ENCODE results near the gene NRDE2.
"Not testable (repeated sequence)": the region's sequence is repeated elsewhere in the genome, so short reads cannot be mapped to it uniquely, and the experiment has no call there.

The NRDE2 gene

GRCh38 chr14:90273532-90273931 lies 58.2 kb downstream of the NRDE2 start:
- DNase-seq, result no peak

DNA sequence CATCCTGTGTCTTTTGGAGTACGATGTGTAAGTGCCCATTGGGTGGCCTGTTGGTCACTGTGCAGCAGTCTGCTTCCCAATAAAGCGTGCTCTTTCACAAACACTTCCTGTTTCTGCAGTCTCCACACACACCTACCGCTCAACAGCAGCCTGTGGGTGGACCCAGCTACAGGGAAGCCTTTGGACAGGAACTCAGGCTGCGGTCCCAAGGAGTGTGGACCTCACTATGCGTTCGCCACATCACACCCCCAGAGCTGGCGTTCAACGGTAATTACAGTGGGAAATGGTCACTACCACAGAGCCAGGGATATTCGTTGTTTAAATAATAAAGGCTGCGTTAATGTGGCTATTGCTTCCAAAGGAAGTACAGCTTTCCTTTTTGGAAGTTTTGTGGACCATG lies 59.2 kb downstream of the NRDE2 start:
- no peak for DNase-seq

DNA sequence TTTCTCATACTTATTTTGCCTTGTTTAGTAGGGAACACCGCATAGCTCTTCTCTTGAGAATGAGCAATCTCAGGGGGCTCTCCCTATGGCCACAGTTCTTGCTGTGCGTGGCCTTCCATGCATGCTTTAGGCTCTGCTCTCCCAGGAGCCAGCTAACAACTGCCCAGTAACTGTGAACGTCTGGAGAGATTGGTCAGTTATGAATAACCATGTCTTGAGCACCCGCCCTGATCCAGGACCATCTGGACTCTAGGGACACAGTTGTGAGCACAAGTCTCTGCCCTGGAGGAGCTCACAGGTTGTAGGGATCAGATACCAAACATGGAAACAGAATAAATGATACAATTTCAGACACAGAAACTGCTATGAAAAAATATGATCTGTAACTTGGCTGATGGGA lies 63.3 kb downstream of the NRDE2 start:
- no peak for DNase-seq

- DNase-seq, result no peak
These were observed 65.1 kb downstream of the NRDE2 start for GRCh38 chr14:90266441-90267154.

- DNase-seq, result no peak
These were observed 67.8 kb downstream of the NRDE2 start for GRCh38 chr14:90263748-90264449.

DNA sequence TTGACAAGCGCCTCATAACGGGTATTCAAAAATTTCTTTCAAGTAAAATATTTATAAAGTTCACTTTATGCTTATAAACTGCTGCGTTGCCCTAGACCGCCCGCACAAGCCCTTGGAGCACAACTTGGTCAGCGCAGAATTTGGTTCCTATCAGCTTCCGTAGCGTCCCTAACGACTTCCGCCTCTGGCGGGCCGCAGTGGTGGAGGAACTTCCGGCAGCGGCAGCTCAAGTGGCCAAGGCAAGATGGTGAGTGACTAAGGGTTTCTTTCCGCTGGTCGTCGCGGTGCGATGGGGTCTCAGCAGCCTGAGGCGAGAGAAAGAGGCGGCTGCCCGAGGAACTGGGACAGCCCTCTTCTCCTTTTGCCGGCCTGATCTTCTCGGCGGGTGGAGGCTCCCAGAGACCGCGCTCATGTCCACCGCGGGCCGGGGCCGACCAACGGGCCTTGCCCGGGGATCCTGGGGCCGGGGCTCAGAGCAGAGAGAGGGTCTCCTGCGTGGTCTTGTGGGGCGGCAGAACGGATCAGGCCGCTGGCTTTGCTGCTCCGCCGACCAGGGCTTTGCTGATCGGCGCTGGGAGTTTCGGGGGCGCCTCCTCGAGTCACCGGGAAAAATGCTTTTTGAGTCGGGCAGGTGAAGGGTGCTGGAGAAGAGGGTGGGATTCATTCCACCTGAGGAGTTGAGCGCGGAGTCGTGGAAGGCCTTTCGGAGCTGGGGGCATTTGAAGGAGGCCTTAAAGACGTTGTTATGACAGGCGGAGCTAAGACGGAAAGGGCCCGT lies 75.2 kb downstream of the NRDE2 start, which contains the start of gene PSMC1:
Gene PSMC1 (plus strand): TSS at position 200 of the 778 bp plus-strand sequence. CDS start 45 bp downstream, at position 245.
- peak; percentile 88 for DNase-seq

GRCh38 chr14:90255871-90256270 lies 75.9 kb downstream of the NRDE2 start:
- DNase-seq, result no peak

DNA sequence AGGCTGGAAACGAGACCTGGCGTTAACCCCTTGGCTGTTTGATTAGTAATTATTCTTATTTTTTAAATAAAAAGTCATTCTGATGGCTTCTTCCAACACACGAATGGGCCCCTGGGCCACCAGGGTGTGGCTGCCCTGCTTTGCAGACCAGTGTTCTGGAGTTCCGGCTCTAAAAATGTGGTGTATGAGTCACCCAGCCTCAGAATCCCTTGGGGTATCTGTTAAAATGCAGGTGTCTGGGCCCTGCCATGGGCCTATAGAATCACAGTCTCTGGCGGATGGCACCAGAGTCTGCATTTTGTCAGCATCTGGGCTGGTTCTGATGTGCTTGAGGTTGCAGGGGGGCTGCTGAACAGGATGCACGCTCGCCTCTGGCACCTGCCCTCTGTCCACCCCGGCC lies 77.9 kb downstream of the NRDE2 start:
- no peak for DNase-seq

GRCh38 chr14:90248594-90248993 lies 83.1 kb downstream of the NRDE2 start:
- DNase-seq, result no peak

GRCh38 chr14:90247441-90247840 lies 84.3 kb downstream of the NRDE2 start:
- DNase-seq, result not testable (repeated sequence)

- DNase-seq, result no peak
These were observed 84.8 kb downstream of the NRDE2 start for GRCh38 chr14:90246936-90247335.

- no peak for DNase-seq
These were observed 89.3 kb downstream of the NRDE2 start for GRCh38 chr14:90242444-90242843.

GRCh38 chr14:90239139-90239538 lies 92.6 kb downstream of the NRDE2 start:
- DNase-seq, result no peak

GRCh38 chr14:90235179-90235976 lies 96.4 kb downstream of the NRDE2 start:
- DNase-seq, result peak; percentile 1 to 30

DNA sequence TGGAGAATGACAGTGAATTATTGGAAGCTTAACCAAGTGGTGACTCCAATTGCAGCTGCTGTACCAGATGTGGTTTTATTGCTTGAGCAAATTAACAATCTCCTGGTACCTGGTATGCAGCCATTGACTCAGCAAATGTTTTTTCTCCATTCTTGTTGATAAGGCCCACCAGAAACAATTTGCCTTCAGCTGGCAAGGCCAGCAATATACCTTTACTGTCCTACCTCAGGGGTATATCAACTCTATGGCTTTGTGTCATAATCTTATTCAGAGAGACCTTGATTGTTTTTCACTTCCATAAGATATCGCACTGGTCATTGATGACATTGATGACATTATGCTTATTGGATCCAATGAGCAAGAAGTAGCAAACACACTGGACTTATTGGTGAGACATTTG lies 101.8 kb downstream of the NRDE2 start:
- DNase-seq, result not testable (repeated sequence)

- DNase-seq, result no peak
These were observed 103.3 kb downstream of the NRDE2 start for GRCh38 chr14:90228478-90228877.

Data from hippocampal formation (tissue), 2 donors.